Muscle of leg (tissue), 11 donors: ENCODE data around the gene INTS15. TPM values are rescaled to one million over a fixed set of nuclear protein-coding genes. Genes with fewer than 3 reads are reported as not detected.

Experiments used
- DNase-seq: peaks from one replicate; pipeline ENCODE4 v3.0.0; 2013
- H3K27ac ChIP-seq: one replicate; pipeline ENCODE4 v1.5.1; 2013; ENCODE audit warnings: mild to moderate bottlenecking, low read length, control low read depth
- H3K27me3 ChIP-seq: one replicate; pipeline ENCODE4 v1.6.1; 2013; ENCODE audit warnings: low read length; ENCODE audit not compliant: control insufficient read depth, insufficient read depth
- H3K36me3 ChIP-seq: one replicate; pipeline ENCODE4 v1.6.1; 2013; ENCODE audit warnings: low read length; ENCODE audit not compliant: control insufficient read depth, insufficient read depth
- H3K4me1 ChIP-seq: one replicate; pipeline ENCODE4 v1.6.1; 2013; ENCODE audit warnings: low read length; ENCODE audit not compliant: control insufficient read depth, insufficient read depth
- H3K4me3 ChIP-seq: one replicate; pipeline ENCODE4 v1.5.1; 2013; ENCODE audit warnings: low read length, control low read depth
- H3K9me3 ChIP-seq: replicated peaks from 2 replicates; pipeline ENCODE4 v1.6.1; 2013; ENCODE audit warnings: low read depth, low read length; ENCODE audit not compliant: control insufficient read depth
- WGBS: methylation state at CpG from one replicate; pipeline ENCODE4 v1.1.5; 2013; ENCODE audit warnings: missing lambda C conversion rate; ENCODE audit not compliant: insufficient coverage; 5-methylcytosine and 5-hydroxymethylcytosine counted together
- polyA plus RNA-seq, 8 donors: library from polyadenylated mRNA; unstranded; fragments of 120-200 nt; gene quantifications; one replicate each; pipeline versions ENCODE4 v1.2.1 to v1.2.3, GENCODE V29; 2013; ENCODE audit warnings: inconsistent platforms in 1 of 8, low replicate concordance in 1 of 8; ENCODE audit not compliant: insufficient read length in 8 of 8, insufficient read depth in 1 of 8
- total RNA-seq: library from RNA; stranded (reverse); fragments of 120-200 nt; gene quantifications from one replicate; pipeline ENCODE4 v1.2.4, GENCODE V29; 2013

INTS15 gene
- total and polyA plus RNA-seq, 9 donors, result 11.6 to 27.6 (median 24.2) TPM

GRCh38 chr7:6600093-6600492 lies 10.3 kb downstream of the INTS15 start:
- no peak for DNase-seq
- peaks cover 81% of the 10 kb centered on the region for H3K36me3 ChIP-seq
- 94% methylated on average over 12 of the region's 15 CpGs for WGBS
- H3K27ac ChIP-seq, result no peak overlapping the region
- H3K4me1 ChIP-seq, result no peaks in the 10 kb centered on the region
- H3K27me3 ChIP-seq, result no peaks in the 10 kb centered on the region
- H3K4me3 ChIP-seq, result no peak overlapping the region
- H3K9me3 ChIP-seq, result no peaks in the 10 kb centered on the region

GRCh38 chr7:6604458-6604857 lies 14.6 kb downstream of the INTS15 start:
- Histone ChIP-seq H3K4me3 (no peak overlapping the region), H3K27ac (no peak overlapping the region), H3K36me3 (peaks cover 68% of the 10 kb centered on the region), H3K27me3 (no peaks in the 10 kb centered on the region), H3K4me1 (no peaks in the 10 kb centered on the region), H3K9me3 (no peaks in the 10 kb centered on the region)
- DNase-seq, result no peak
- WGBS, result 95% methylated on average over 5 of the region's 10 CpGs

- Histone ChIP-seq H3K27ac (no peak overlapping the region), H3K27me3 (no peaks in the 10 kb centered on the region), H3K36me3 (peaks cover 47% of the 10 kb centered on the region), H3K4me3 (no peak overlapping the region), H3K4me1 (no peaks in the 10 kb centered on the region), H3K9me3 (no peaks in the 10 kb centered on the region)
- no peak for DNase-seq
- 85% methylated on average over 31 of the region's 36 CpGs for WGBS
Observed at GRCh38 chr7:6606866-6607583, 17.2 kb downstream of the INTS15 start.

GRCh38 chr7:6607651-6608051 lies 17.8 kb downstream of the INTS15 start:
- no peaks in the 10 kb centered on the region for H3K4me1 ChIP-seq
- peaks cover 40% of the 10 kb centered on the region for H3K36me3 ChIP-seq
- H3K4me3 ChIP-seq, result no peak overlapping the region
- no peaks in the 10 kb centered on the region for H3K27me3 ChIP-seq
- no peak overlapping the region for H3K27ac ChIP-seq
- DNase-seq, result no peak
- WGBS, result 85% methylated on average over 36 of the region's 38 CpGs
- no peaks in the 10 kb centered on the region for H3K9me3 ChIP-seq

GRCh38 chr7:6608081-6608480 lies 18.3 kb downstream of the INTS15 start:
- 85% methylated on average over 26 of the region's 27 CpGs for WGBS
- DNase-seq, result no peak
- Histone ChIP-seq H3K27ac (no peak overlapping the region), H3K4me3 (no peak overlapping the region), H3K4me1 (no peaks in the 10 kb centered on the region), H3K27me3 (no peaks in the 10 kb centered on the region), H3K36me3 (peaks cover 36% of the 10 kb centered on the region), H3K9me3 (no peaks in the 10 kb centered on the region)

- no peak for DNase-seq
- peaks cover 30% of the 10 kb centered on the region for H3K36me3 ChIP-seq
- peaks cover 2% of the 10 kb centered on the region for H3K27me3 ChIP-seq
- 88% methylated on average over 5 of the region's 12 CpGs for WGBS
- H3K27ac ChIP-seq, result no peak overlapping the region
- no peak overlapping the region for H3K4me3 ChIP-seq
- H3K9me3 ChIP-seq, result no peaks in the 10 kb centered on the region
- H3K4me1 ChIP-seq, result no peaks in the 10 kb centered on the region
Observed at GRCh38 chr7:6608794-6609193, 19.0 kb downstream of the INTS15 start.

GRCh38 chr7:6612819-6613218 lies 23.0 kb downstream of the INTS15 start:
- peaks cover 12% of the 10 kb centered on the region for H3K4me1 ChIP-seq
- H3K9me3 ChIP-seq, result no peaks in the 10 kb centered on the region
- H3K4me3 ChIP-seq, result no peak overlapping the region
- no peak for DNase-seq
- 63% methylated on average over 5 of the region's 7 CpGs for WGBS
- H3K27ac ChIP-seq, result no peak overlapping the region
- peaks cover 12% of the 10 kb centered on the region for H3K36me3 ChIP-seq
- H3K27me3 ChIP-seq, result peaks cover 2% of the 10 kb centered on the region

- Histone ChIP-seq H3K27ac (no peak overlapping the region), H3K27me3 (peaks cover 2% of the 10 kb centered on the region), H3K36me3 (peaks cover 10% of the 10 kb centered on the region), H3K4me3 (no peak overlapping the region), H3K9me3 (no peaks in the 10 kb centered on the region), H3K4me1 (peaks cover 12% of the 10 kb centered on the region)
- DNase-seq, result no peak
- WGBS, result 22% methylated on average over 2 of the region's 2 CpGs
Observed at GRCh38 chr7:6613706-6614105, 23.9 kb downstream of the INTS15 start.

- peak; percentile 45 for DNase-seq
- WGBS, result under 1% methylated on average over 76 of the region's 91 CpGs
- Histone ChIP-seq H3K4me3 (peak within 1 kb of the TSS; percentile 73), H3K4me1 (peaks cover 12% of the 10 kb centered on the region), H3K9me3 (no peaks in the 10 kb centered on the region), H3K36me3 (peaks cover 12% of the 10 kb centered on the region), H3K27ac (no peak within 1 kb of the TSS), H3K27me3 (peaks cover 2% of the 10 kb centered on the region)
Observed at GRCh38 chr7:6614953-6615722, 25.3 kb downstream of the INTS15 start, which contains the start of gene ZNF853. Gene ZNF853, plus strand, starts transcription at chr7:6615610. Its CDS starts 565 bp downstream, at chr7:6616175.

GRCh38 chr7:6615723-6616555 lies 26.1 kb downstream of the INTS15 start:
- peak; percentile 42 for DNase-seq

More at GRCh38 chr7:6615723-6616555, 26.1 kb downstream of the INTS15 start:
- Histone ChIP-seq H3K4me3 (peak overlapping the region; percentile 73), H3K9me3 (no peaks in the 10 kb centered on the region), H3K27ac (no peak overlapping the region), H3K36me3 (peaks cover 15% of the 10 kb centered on the region), H3K27me3 (peaks cover 2% of the 10 kb centered on the region), H3K4me1 (peaks cover 12% of the 10 kb centered on the region)
- 3% methylated on average over 58 of the region's 63 CpGs for WGBS
